Duodenal mucosa (tissue), 2 donors: ENCODE results near the gene ABHD2.

Experiments used
- H3K27ac ChIP-seq: one replicate; pipeline ENCODE4 v1.7.0; 2013; ENCODE audit warnings: low read depth, low read length
- H3K27me3 ChIP-seq, 2 donors: one replicate each; pipeline ENCODE4 v1.7.0; 2013; ENCODE audit warnings: low read length in 2 of 2, control low read depth in 1 of 2; ENCODE audit not compliant: insufficient read depth in 2 of 2, control insufficient read depth in 1 of 2
- H3K36me3 ChIP-seq, 2 donors: one replicate each; pipeline ENCODE4 v1.7.0; 2013; ENCODE audit warnings: low read length in 2 of 2, control low read depth in 1 of 2; ENCODE audit not compliant: insufficient read depth in 2 of 2, control insufficient read depth in 1 of 2
- H3K4me1 ChIP-seq, 2 donors: one replicate each; pipeline ENCODE4 v1.7.0; 2013; ENCODE audit warnings: low read length in 2 of 2, control low read depth in 1 of 2; ENCODE audit not compliant: insufficient read depth in 2 of 2, control insufficient read depth in 1 of 2
- H3K4me3 ChIP-seq, 2 donors: one replicate each; pipeline ENCODE4 v1.7.0; 2013; ENCODE audit warnings: low read length in 2 of 2, low read depth in 1 of 2
- H3K9ac ChIP-seq, 2 donors: one replicate each; pipeline ENCODE4 v1.7.0; 2013; ENCODE audit warnings: low read length in 2 of 2, low read depth in 1 of 2
- H3K9me3 ChIP-seq, 2 donors: one replicate each; pipeline ENCODE4 v1.7.0; 2013; ENCODE audit warnings: low read length in 2 of 2, control low read depth in 1 of 2; ENCODE audit not compliant: control insufficient read depth in 1 of 2

Gene ABHD2

DNA sequence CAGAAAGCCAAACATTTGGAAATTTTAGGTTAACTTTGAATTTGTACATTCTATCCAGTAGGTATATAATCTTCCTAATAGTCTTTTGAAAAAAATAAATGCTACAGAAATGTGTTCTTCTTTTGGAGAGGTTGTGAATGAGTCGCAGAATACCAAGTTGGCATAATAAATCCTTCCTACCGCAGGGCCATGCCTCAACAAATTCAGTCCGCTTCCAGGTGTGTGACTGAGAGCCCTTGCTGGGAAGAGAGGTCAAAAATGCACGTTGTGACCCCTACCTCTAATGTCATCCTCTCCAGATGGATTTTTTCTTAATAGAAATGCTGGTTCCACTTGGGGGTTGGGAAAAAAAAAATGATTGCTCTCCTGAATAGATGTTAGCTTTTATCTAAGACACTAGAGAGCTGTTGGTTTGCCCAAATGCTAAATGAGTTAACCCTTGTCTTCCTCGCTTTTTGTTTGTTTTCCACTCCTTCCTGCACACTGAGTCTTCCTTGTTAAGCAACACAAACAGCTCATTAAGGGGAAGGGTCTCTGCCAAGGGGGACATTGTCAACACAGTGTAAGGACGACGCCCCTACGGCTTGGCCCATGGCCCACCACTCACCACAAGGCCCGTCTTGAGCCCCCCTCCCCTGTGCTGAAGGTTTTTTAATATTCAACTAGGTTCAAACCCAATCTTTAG is 99.2 kb downstream of the ABHD2 start:
- Histone ChIP-seq H3K9me3 (no peaks in the 10 kb centered on the region), H3K36me3 (peaks cover 55 to 81% of the 10 kb centered on the region in 2 donors), H3K4me3 (no peak overlapping the region), H3K27ac (no peak overlapping the region), H3K4me1 (peaks cover 5 to 6% of the 10 kb centered on the region in 2 donors), H3K27me3 (no peaks in the 10 kb centered on the region), H3K9ac (no peak overlapping the region)

DNA sequence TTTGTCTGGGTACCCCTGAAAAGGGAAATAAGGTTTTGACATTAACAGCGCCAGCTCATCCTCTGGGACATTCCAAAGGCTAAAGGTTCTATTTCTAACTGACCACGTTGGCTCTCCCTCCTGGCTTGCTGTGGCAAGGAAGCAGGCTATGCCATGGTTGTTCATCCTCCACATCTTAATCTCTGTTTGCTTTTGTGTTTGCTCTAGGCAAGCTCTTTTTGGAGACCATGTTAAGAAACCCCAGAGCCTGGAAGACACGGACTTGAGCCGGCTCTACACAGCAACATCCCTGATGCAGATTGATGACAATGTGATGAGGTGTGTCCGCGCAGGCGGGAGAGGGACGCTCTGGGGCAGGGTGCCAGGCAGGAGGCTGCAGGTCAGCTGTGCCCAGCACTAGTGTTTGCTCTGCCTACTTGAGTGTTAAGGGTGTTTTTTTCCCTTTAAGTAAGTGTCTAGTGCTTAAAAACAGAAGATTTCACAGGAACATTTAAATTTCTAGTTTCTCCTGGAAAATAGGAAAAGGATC is 99.8 kb downstream of the ABHD2 start:
- Histone ChIP-seq H3K27ac (no peak overlapping the region), H3K36me3 (peaks cover 60 to 87% of the 10 kb centered on the region in 2 donors), H3K27me3 (no peaks in the 10 kb centered on the region), H3K9ac (no peak overlapping the region), H3K9me3 (no peaks in the 10 kb centered on the region), H3K4me3 (no peak overlapping the region), H3K4me1 (peaks cover 5 to 6% of the 10 kb centered on the region in 2 donors)

DNA sequence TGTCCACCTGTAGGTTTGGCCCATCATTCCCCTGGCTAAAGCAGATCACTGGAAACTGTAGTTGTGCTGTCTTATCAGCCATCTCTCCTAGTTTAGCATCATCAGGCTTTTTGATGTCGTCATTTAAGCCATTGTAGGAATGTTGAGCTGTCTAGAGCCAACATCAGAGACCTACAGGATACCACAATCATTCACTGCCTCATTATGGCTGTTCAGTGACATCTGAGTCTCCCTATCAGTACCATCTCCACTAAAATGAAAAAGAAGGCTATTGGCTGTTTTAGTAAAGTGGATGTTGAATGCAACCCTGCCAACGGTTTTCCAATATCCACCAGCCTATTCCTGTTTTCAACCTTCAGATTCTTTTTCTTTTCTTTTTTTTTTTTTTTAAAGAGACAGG is 103.9 kb downstream of the ABHD2 start:
- H3K4me3 ChIP-seq: no peak overlapping the region
- H3K36me3 ChIP-seq: peaks cover 66 to 90% of the 10 kb centered on the region in 2 donors

DNA sequence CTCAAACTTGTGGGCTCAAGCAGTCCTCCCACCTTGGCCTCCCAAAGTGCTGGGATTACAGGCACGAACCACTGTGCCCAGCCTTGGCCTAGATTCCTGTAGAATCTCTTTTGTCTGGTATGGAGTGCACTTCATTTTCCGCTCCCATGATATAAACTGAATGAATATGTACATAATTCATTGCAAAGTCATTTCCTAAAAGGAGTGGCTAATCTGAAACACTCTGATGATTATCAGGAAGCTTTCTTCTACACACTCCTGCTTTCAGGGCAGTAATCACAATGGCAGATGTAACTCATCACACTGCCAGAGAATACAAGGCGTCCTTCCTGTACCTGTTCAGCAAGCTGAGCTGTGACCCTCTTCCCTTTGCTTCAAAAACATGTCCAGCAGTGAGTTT is 104.5 kb downstream of the ABHD2 start:
- Histone ChIP-seq H3K27ac (no peak overlapping the region), H3K9me3 (no peaks in the 10 kb centered on the region), H3K9ac (no peak overlapping the region), H3K4me3 (no peak overlapping the region), H3K36me3 (peaks cover 61 to 90% of the 10 kb centered on the region in 2 donors), H3K27me3 (no peaks in the 10 kb centered on the region), H3K4me1 (peaks cover 0 to 8% of the 10 kb centered on the region in 2 donors)

More for the DNA sequence above, 103.9 kb downstream of the ABHD2 start:
- Histone ChIP-seq H3K27me3 (no peaks in the 10 kb centered on the region), H3K9ac (no peak overlapping the region), H3K27ac (no peak overlapping the region), H3K4me1 (peaks cover 0 to 2% of the 10 kb centered on the region in 2 donors), H3K9me3 (no peaks in the 10 kb centered on the region)

DNA sequence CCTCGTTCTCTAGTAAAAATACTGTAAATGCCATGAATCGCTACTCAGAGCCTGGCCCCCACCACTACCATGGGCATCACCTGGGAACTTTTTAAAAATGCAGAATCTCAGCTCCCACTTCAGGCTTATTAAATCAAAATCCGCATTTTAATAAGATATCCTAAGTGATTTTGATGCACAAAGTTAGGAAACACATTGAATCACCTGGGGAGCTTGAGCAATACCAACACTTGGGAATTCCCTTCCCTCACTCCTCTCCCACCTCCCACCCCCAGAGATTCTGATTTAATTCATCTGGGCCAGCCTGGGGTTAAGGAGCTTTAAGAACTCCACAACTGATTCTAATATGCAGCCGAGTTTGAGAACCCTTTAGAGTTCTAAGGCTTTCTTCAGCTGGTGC is 106.4 kb downstream of the ABHD2 start:
- no peak overlapping the region for H3K9ac ChIP-seq
- H3K27ac ChIP-seq: no peak overlapping the region
- H3K9me3 ChIP-seq: no peaks in the 10 kb centered on the region
- peaks cover 0 to 9% of the 10 kb centered on the region in 2 donors for H3K4me1 ChIP-seq
- no peaks in the 10 kb centered on the region for H3K27me3 ChIP-seq
- H3K36me3 ChIP-seq: peaks cover 61 to 85% of the 10 kb centered on the region in 2 donors
- no peak overlapping the region for H3K4me3 ChIP-seq

DNA sequence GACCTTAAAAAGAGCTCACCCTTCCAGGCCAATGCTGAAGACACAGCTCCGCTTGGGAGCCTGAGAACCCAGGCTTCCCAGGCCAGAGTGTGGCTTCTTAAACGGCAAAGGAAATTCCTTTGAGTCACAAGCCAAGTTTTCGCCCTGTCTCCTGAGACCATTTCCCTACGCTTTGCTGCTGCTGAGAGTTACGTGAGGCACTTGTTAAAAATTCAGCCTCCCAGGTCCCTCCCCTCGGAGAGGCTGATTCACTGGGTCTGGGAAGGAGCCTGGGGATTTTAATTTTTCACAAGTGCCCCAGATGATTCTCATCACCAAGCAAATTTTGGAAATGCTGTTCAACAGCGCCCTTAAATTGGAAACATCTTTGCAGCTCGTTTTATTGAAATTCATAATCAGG is 107.6 kb downstream of the ABHD2 start:
- H3K9ac ChIP-seq: no peak overlapping the region
- H3K4me1 ChIP-seq: peaks cover 0 to 9% of the 10 kb centered on the region in 2 donors
- peaks cover 59 to 76% of the 10 kb centered on the region in 2 donors for H3K36me3 ChIP-seq
- no peaks in the 10 kb centered on the region for H3K27me3 ChIP-seq
- H3K27ac ChIP-seq: no peak overlapping the region
- H3K4me3 ChIP-seq: no peak overlapping the region
- H3K9me3 ChIP-seq: no peaks in the 10 kb centered on the region

DNA sequence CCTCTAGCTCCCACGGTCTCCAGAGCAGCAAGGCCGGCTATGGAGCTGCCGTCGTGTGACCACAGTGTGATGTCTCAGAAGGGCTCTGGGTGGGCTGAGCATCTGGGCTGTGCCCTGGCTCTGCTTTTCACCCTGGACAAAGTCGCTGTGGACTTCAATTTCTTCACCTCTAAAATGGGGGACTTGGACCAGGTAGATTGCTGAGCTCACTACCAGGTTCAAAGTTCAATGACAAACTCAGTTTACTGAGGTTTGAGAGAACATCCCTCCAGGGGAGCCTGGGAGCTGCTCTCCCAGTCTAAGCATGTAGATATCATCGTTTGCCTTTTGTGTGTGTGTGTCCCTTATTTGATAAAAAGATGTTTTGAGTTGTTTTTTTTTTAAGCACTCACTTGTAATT is 108.0 kb downstream of the ABHD2 start:
- no peak overlapping the region for H3K4me3 ChIP-seq
- H3K36me3 ChIP-seq: peaks cover 57 to 75% of the 10 kb centered on the region in 2 donors
- no peak overlapping the region for H3K27ac ChIP-seq
- H3K4me1 ChIP-seq: peaks cover 0 to 9% of the 10 kb centered on the region in 2 donors
- no peak overlapping the region for H3K9ac ChIP-seq
- H3K9me3 ChIP-seq: no peaks in the 10 kb centered on the region
- H3K27me3 ChIP-seq: no peaks in the 10 kb centered on the region

DNA sequence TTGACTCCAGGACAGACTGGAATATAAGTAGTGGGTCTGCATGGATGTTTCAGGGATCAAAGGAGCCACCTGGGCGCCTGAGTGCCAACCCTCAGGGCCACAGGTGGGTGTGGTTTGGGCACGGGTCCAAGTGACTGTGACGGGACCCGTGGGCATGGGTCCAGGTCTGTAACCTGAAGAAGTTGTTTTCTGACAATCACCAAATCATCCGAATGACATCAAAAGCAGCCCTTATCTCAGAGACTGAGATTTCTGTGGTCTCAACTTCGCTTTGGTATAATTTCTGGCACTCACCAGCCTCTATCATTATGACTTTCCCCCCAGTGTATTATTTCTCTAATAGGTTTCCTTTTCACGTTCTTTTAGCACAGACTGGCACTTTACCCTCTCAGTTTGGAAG is 108.7 kb downstream of the ABHD2 start:
- Histone ChIP-seq H3K27me3 (no peaks in the 10 kb centered on the region), H3K27ac (no peak overlapping the region), H3K4me3 (no peak overlapping the region), H3K36me3 (peaks cover 55 to 71% of the 10 kb centered on the region in 2 donors), H3K9ac (no peak overlapping the region), H3K4me1 (peaks cover 0 to 9% of the 10 kb centered on the region in 2 donors), H3K9me3 (no peaks in the 10 kb centered on the region)

DNA sequence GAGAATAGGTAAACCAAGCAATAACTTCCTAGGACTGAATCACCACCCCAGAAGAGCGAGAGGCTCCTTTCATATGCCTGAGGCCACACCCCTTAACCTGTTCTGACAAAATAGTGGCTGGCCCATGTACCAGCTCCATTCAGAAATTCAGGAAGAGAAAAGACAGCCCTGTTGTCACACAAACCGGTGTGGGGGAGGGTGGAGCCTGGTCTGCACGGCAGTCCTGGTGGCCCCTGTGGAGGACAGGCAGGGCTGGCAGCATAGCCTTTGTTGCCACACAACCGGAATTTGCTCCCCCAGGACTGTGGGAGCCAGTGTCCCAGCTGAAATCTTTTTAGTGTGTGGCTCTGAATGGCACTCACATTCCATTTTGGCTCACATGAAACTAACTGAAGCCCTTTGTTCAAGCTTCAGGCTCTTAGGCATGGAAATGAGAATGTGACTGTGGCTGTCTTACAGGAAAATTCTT is 109.3 kb downstream of the ABHD2 start:
- H3K4me3 ChIP-seq: no peak overlapping the region
- peaks cover 0 to 9% of the 10 kb centered on the region in 2 donors for H3K4me1 ChIP-seq
- H3K27me3 ChIP-seq: no peaks in the 10 kb centered on the region
- no peak overlapping the region for H3K27ac ChIP-seq
- no peak overlapping the region for H3K9ac ChIP-seq
- no peaks in the 10 kb centered on the region for H3K9me3 ChIP-seq
- peaks cover 52 to 66% of the 10 kb centered on the region in 2 donors for H3K36me3 ChIP-seq

DNA sequence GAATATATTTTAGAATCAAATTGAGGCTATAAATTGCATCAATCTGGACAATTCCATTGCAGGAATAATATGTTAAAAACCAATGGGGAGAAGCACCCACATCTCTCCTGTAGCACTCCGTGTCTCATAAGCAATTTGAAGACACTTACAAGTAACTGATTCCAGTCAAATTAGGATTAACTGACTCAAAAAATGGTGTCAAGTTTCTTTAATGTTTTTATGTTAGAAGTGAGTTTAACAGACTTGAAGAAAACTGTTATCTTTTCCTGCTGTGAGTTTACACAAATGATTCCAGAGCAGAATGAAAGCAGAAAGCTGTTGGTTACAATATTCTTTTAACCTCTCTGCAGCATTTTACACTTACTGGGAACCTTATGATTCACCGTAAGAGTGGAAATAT is 109.9 kb downstream of the ABHD2 start:
- no peak overlapping the region for H3K27ac ChIP-seq
- H3K9ac ChIP-seq: no peak overlapping the region
- peaks cover 46 to 59% of the 10 kb centered on the region in 2 donors for H3K36me3 ChIP-seq
- H3K4me3 ChIP-seq: no peak overlapping the region
- H3K9me3 ChIP-seq: no peaks in the 10 kb centered on the region
- H3K27me3 ChIP-seq: no peaks in the 10 kb centered on the region
- H3K4me1 ChIP-seq: peaks cover 0 to 9% of the 10 kb centered on the region in 2 donors
